ENCODE measurements around the gene AGO4. TPM values are rescaled to one million over a fixed set of nuclear protein-coding genes. Genes with fewer than 3 reads are reported as not detected.
"Not testable (repeated sequence)": the region's sequence is repeated elsewhere in the genome, so short reads cannot be mapped to it uniquely, and the experiment has no call there.

AGO4 gene
- total RNA-seq, 5 donors from 2014 or later (not counting 1 experiment from before 2014, with no cell fraction given) = 11.5 to 29.7 (median 18.9) TPM

GRCh38 chr1:35874115-35874514, 66.3 kb downstream of the AGO4 start:
- H3K9me3 Mint-ChIP-seq; CTCF ChIA-PET; DNase-seq; H3K27ac Mint-ChIP-seq; H3K4me1 Mint-ChIP-seq; H3K4me3 Mint-ChIP-seq; H3K36me3 Mint-ChIP-seq; H3K4me1 ChIP-seq (ENCODE audit: control insufficient read depth in 1 of 2, extremely low read depth in 1 of 2, insufficient read depth in 2 of 2, low read length in 2 of 2); H3K4me3 ChIP-seq (ENCODE audit: control insufficient read depth in 1 of 2, extremely low read depth in 1 of 2, low read length in 1 of 2); ATAC-seq (replicated peaks in 1 of 4); H3K27ac ChIP-seq (ENCODE audit: low read length); H3K36me3 ChIP-seq (ENCODE audit: control insufficient read depth in 2 of 2, extremely low read depth in 1 of 2, insufficient read depth in 1 of 2, low read length in 1 of 2); H3K27me3 Mint-ChIP-seq; H3K27me3 ChIP-seq (replicated peaks in 1 of 2; ENCODE audit: control insufficient read depth in 2 of 2, extremely low read depth in 1 of 2, insufficient read depth in 2 of 2, low read length in 1 of 2); H3K9me3 ChIP-seq: not testable (repeated sequence)
- WGBS (ENCODE audit: insufficient coverage) = 100% methylated on average over 1 of the region's 4 CpGs
- POLR2A ChIA-PET = interaction anchor here in 1 of 2 donors (0.7 kb wide), 1 partner anchor 9 kb away, joined by 3 read pairs; the partner anchor contains the start of gene AGO1

GRCh38 chr1:35876988-35877387, 69.2 kb downstream of the AGO4 start:
- Mint-ChIP-seq H3K27me3 (peaks cover 0 to 1% of the 10 kb centered on the region in 2 donors), H3K27ac (no peak overlapping the region), H3K4me3 (no peak overlapping the region), H3K9me3 (no peaks in the 10 kb centered on the region), H3K36me3 (no peaks in the 10 kb centered on the region), H3K4me1 (peaks cover 2 to 5% (median 4%) of the 10 kb centered on the region in 3 donors)
- ChIA-PET CTCF (interaction anchor here in 1 of 2 donors (0.6 kb wide), 1 partner anchor 34 kb away, joined by 3 read pairs; no protein-coding TSS in a partner anchor), POLR2A (no interaction called here)
- ATAC-seq (replicated peaks in 1 of 4) = no peak
- peaks cover 0 to 5% of the 10 kb centered on the region in 2 experiments for H3K27me3 ChIP-seq (replicated peaks in 1 of 2; ENCODE audit: control insufficient read depth in 2 of 2, extremely low read depth in 1 of 2, insufficient read depth in 2 of 2, low read length in 1 of 2)
- 46% methylated on average over 3 of the region's 5 CpGs for WGBS (ENCODE audit: insufficient coverage)
- no peaks in the 10 kb centered on the region for H3K9me3 ChIP-seq
- DNase-seq = no peak
- no peaks in the 10 kb centered on the region for H3K4me1 ChIP-seq (ENCODE audit: control insufficient read depth in 1 of 2, extremely low read depth in 1 of 2, insufficient read depth in 2 of 2, low read length in 2 of 2)
- no peak overlapping the region for H3K27ac ChIP-seq (ENCODE audit: low read length)
- no peak overlapping the region for H3K4me3 ChIP-seq (ENCODE audit: control insufficient read depth in 1 of 2, extremely low read depth in 1 of 2, low read length in 1 of 2)
- no peaks in the 10 kb centered on the region for H3K36me3 ChIP-seq (ENCODE audit: control insufficient read depth in 2 of 2, extremely low read depth in 1 of 2, insufficient read depth in 1 of 2, low read length in 1 of 2)

- DNase-seq (no peak), ATAC-seq (replicated peaks in 1 of 4) (no peak)
- Histone ChIP-seq H3K4me3 (ENCODE audit: control insufficient read depth in 1 of 2, extremely low read depth in 1 of 2, low read length in 1 of 2) (no peak overlapping the region), H3K27me3 (replicated peaks in 1 of 2; ENCODE audit: control insufficient read depth in 2 of 2, extremely low read depth in 1 of 2, insufficient read depth in 2 of 2, low read length in 1 of 2) (peaks cover 0 to 5% of the 10 kb centered on the region in 2 experiments), H3K4me1 (ENCODE audit: control insufficient read depth in 1 of 2, extremely low read depth in 1 of 2, insufficient read depth in 2 of 2, low read length in 2 of 2) (peaks cover 5 to 31% of the 10 kb centered on the region in 2 experiments), H3K36me3 (ENCODE audit: control insufficient read depth in 2 of 2, extremely low read depth in 1 of 2, insufficient read depth in 1 of 2, low read length in 1 of 2) (no peaks in the 10 kb centered on the region), H3K27ac (ENCODE audit: low read length) (no peak overlapping the region), H3K9me3 (no peaks in the 10 kb centered on the region)
- peaks cover 38 to 44% (median 44%) of the 10 kb centered on the region in 3 donors for H3K4me1 Mint-ChIP-seq
- no peaks in the 10 kb centered on the region for H3K36me3 Mint-ChIP-seq
- 35% methylated on average over 4 of the region's 4 CpGs for WGBS (ENCODE audit: insufficient coverage)
- CTCF ChIA-PET = interaction anchor here (0.5 to 0.6 kb wide), 2 partner anchors 19 to 683 kb away, joined by 3 to 4 read pairs; no protein-coding TSS in a partner anchor
- H3K9me3 Mint-ChIP-seq = no peaks in the 10 kb centered on the region
- H3K27me3 Mint-ChIP-seq = peaks cover 0 to 1% of the 10 kb centered on the region in 2 donors
- H3K4me3 Mint-ChIP-seq = peak overlapping the region; percentile 90 to 92 (median 90)
- H3K27ac Mint-ChIP-seq = no peak overlapping the region
- POLR2A ChIA-PET = no interaction called here
These were observed 74.0 kb downstream of the AGO4 start for GRCh38 chr1:35881850-35882273.

- peak overlapping the region; percentile 21 to 48 for H3K27ac Mint-ChIP-seq
- H3K27ac ChIP-seq (ENCODE audit: low read length) = no peak overlapping the region
- H3K36me3 Mint-ChIP-seq = no peaks in the 10 kb centered on the region
- peaks cover 0 to 1% of the 10 kb centered on the region in 2 donors for H3K27me3 Mint-ChIP-seq
- H3K4me3 Mint-ChIP-seq = peak overlapping the region; percentile 90 to 92 (median 90)
- no peaks in the 10 kb centered on the region for H3K9me3 Mint-ChIP-seq
- ATAC-seq (replicated peaks in 1 of 4) = no peak
- ChIA-PET CTCF (interaction anchor here in 1 of 2 donors (0.8 to 1.0 kb wide), 2 partner anchors 48 to 267 kb away, joined by 5 to 7 read pairs; partner anchors contain the start of gene AGO3), POLR2A (interaction anchor here (0.6 kb wide), 2 partner anchors 9 to 10 kb away, joined by 3 read pairs; no protein-coding TSS in a partner anchor)
- peak in 1 of 35 experiments; percentile 16 for DNase-seq
- H3K27me3 ChIP-seq (replicated peaks in 1 of 2; ENCODE audit: control insufficient read depth in 2 of 2, extremely low read depth in 1 of 2, insufficient read depth in 2 of 2, low read length in 1 of 2) = peaks cover 0 to 5% of the 10 kb centered on the region in 2 experiments
- no peaks in the 10 kb centered on the region for H3K9me3 ChIP-seq
- peaks cover 44 to 51% (median 51%) of the 10 kb centered on the region in 3 donors for H3K4me1 Mint-ChIP-seq
- WGBS (ENCODE audit: insufficient coverage) = 87% methylated on average over 11 of the region's 16 CpGs
- H3K4me1 ChIP-seq (ENCODE audit: control insufficient read depth in 1 of 2, extremely low read depth in 1 of 2, insufficient read depth in 2 of 2, low read length in 2 of 2) = peaks cover 5 to 33% of the 10 kb centered on the region in 2 experiments
- peak overlapping the region; percentile 7 to 24 for H3K4me3 ChIP-seq (ENCODE audit: control insufficient read depth in 1 of 2, extremely low read depth in 1 of 2, low read length in 1 of 2)
- H3K36me3 ChIP-seq (ENCODE audit: control insufficient read depth in 2 of 2, extremely low read depth in 1 of 2, insufficient read depth in 1 of 2, low read length in 1 of 2) = no peaks in the 10 kb centered on the region
These were observed 74.7 kb downstream of the AGO4 start for GRCh38 chr1:35882586-35882944.

GRCh38 chr1:35882945-35883634, 75.3 kb downstream of the AGO4 start, which contains the start of gene AGO1:
Gene AGO1 (plus strand): TSS chr1:35883209. CDS start chr1:35883422, 213 bp downstream.
- H3K9me3 Mint-ChIP-seq = no peaks in the 10 kb centered on the region
- peaks cover 48 to 55% (median 55%) of the 10 kb centered on the region in 3 donors for H3K4me1 Mint-ChIP-seq
- no peaks in the 10 kb centered on the region for H3K36me3 Mint-ChIP-seq
- Histone ChIP-seq H3K27ac (ENCODE audit: low read length) (peak within 1 kb of the TSS; percentile 54), H3K4me3 (ENCODE audit: control insufficient read depth in 1 of 2, extremely low read depth in 1 of 2, low read length in 1 of 2) (peak within 1 kb of the TSS; percentile 95 to 98), H3K4me1 (ENCODE audit: control insufficient read depth in 1 of 2, extremely low read depth in 1 of 2, insufficient read depth in 2 of 2, low read length in 2 of 2) (peaks cover 5 to 33% of the 10 kb centered on the region in 2 experiments), H3K9me3 (no peaks in the 10 kb centered on the region), H3K36me3 (ENCODE audit: control insufficient read depth in 2 of 2, extremely low read depth in 1 of 2, insufficient read depth in 1 of 2, low read length in 1 of 2) (no peaks in the 10 kb centered on the region), H3K27me3 (replicated peaks in 1 of 2; ENCODE audit: control insufficient read depth in 2 of 2, extremely low read depth in 1 of 2, insufficient read depth in 2 of 2, low read length in 1 of 2) (peaks cover 0 to 5% of the 10 kb centered on the region in 2 experiments)
- under 1% methylated on average over 55 of the region's 58 CpGs for WGBS (ENCODE audit: insufficient coverage)
- ATAC-seq (replicated peaks in 1 of 4) (peak; percentile 90 to 99 (median 94)), DNase-seq (peak; percentile 92 to 98 (median 96))
- H3K27me3 Mint-ChIP-seq = peaks cover 0 to 1% of the 10 kb centered on the region in 2 donors
- CTCF ChIA-PET = interaction anchor here (0.6 to 1.0 kb wide), 8 partner anchors 10 to 267 kb away, joined by 3 to 9 read pairs (median 4); partner anchors contain the start of genes AGO3 (in 1 of the 2) and CLSPN (in 1 of the 2)
- POLR2A ChIA-PET = interaction anchor here (0.6 kb wide), 4 partner anchors 9 to 345 kb away, joined by 3 read pairs; no protein-coding TSS in a partner anchor
- peak within 1 kb of the TSS; percentile 90 to 92 (median 90) for H3K4me3 Mint-ChIP-seq
- H3K27ac Mint-ChIP-seq = peak within 1 kb of the TSS; percentile 52 to 87

- H3K27ac ChIP-seq (ENCODE audit: low read length) = peak overlapping the region; percentile 54
- ATAC-seq (replicated peaks in 1 of 4) = peak in 2 of 4 experiments; percentile 6 to 22
These were observed 75.9 kb downstream of the AGO4 start for GRCh38 chr1:35883635-35884101.

More at GRCh38 chr1:35883635-35884101, 75.9 kb downstream of the AGO4 start:
- Histone ChIP-seq H3K4me1 (ENCODE audit: control insufficient read depth in 1 of 2, extremely low read depth in 1 of 2, insufficient read depth in 2 of 2, low read length in 2 of 2) (peaks cover 5 to 33% of the 10 kb centered on the region in 2 experiments), H3K9me3 (no peaks in the 10 kb centered on the region), H3K4me3 (ENCODE audit: control insufficient read depth in 1 of 2, extremely low read depth in 1 of 2, low read length in 1 of 2) (peak overlapping the region; percentile 95 to 98), H3K36me3 (ENCODE audit: control insufficient read depth in 2 of 2, extremely low read depth in 1 of 2, insufficient read depth in 1 of 2, low read length in 1 of 2) (peaks cover 3 to 5% of the 10 kb centered on the region in 2 donors), H3K27me3 (replicated peaks in 1 of 2; ENCODE audit: control insufficient read depth in 2 of 2, extremely low read depth in 1 of 2, insufficient read depth in 2 of 2, low read length in 1 of 2) (peaks cover 0 to 5% of the 10 kb centered on the region in 2 experiments)
- WGBS (ENCODE audit: insufficient coverage) = under 1% methylated on average over 20 of the region's 29 CpGs
- ChIA-PET POLR2A (interaction anchor here in 1 of 2 donors (0.6 kb wide), 2 partner anchors 339 to 345 kb away, joined by 3 read pairs; no protein-coding TSS in a partner anchor), CTCF (interaction anchor here (0.6 to 1.0 kb wide), 7 partner anchors 10 to 114 kb away, joined by 3 to 9 read pairs (median 3); partner anchors contain the start of genes AGO3 (in 1 of the 2) and CLSPN (in 1 of the 2))
- Mint-ChIP-seq H3K4me3 (peak overlapping the region; percentile 90 to 92 (median 90)), H3K27ac (peak overlapping the region; percentile 52 to 87), H3K36me3 (peaks cover 3% of the 10 kb centered on the region), H3K27me3 (peaks cover 0 to 1% of the 10 kb centered on the region in 2 donors), H3K4me1 (peaks cover 48 to 58% (median 55%) of the 10 kb centered on the region in 3 donors), H3K9me3 (no peaks in the 10 kb centered on the region)
- DNase-seq = peak in 26 of 35 experiments; percentile 3 to 61 (median 22)
